Stimulated activated CD4-positive, alpha-beta T cell treated with anti-CD3 and anti-CD28 coated beads, Interleukin-1b, Interleukin-23, amount 100 ng/mL, for 24 hours (primary cell): ENCODE measurements around the gene CCDC60.

Experiments used
- DNase-seq, 4 experiments: peaks; one replicate each; pipeline ENCODE4 v3.0.0-alpha.2; 2020; ENCODE audit warnings: low read depth in 4 of 4, low spot score in 1 of 4

The CCDC60 gene

GRCh38 chr12:119512772-119513497 lies 178.4 kb downstream of the CCDC60 start:
- DNase-seq, result no peak

GRCh38 chr12:119528241-119528640 lies 193.7 kb downstream of the CCDC60 start:
- DNase-seq, result no peak

DNA sequence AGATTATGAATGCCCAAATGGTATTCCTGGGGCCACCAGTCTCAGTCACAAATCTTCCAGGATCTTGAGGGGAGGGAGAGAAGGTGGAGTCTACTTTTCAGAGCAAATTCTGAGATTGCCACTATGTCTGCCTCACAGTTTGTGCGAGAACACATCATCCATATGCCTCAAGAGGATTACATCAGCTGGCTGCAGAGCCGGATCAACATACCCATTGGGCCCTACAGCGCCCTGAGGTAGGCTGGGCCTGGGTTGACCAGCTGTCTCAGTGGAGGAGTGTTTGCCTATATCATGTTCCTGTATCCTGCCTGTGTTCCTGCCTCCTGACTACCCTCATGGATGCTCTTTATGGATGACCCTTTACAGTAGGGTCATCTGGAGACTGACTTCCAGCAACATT lies 205.9 kb downstream of the CCDC60 start:
- DNase-seq, result no peak

DNA sequence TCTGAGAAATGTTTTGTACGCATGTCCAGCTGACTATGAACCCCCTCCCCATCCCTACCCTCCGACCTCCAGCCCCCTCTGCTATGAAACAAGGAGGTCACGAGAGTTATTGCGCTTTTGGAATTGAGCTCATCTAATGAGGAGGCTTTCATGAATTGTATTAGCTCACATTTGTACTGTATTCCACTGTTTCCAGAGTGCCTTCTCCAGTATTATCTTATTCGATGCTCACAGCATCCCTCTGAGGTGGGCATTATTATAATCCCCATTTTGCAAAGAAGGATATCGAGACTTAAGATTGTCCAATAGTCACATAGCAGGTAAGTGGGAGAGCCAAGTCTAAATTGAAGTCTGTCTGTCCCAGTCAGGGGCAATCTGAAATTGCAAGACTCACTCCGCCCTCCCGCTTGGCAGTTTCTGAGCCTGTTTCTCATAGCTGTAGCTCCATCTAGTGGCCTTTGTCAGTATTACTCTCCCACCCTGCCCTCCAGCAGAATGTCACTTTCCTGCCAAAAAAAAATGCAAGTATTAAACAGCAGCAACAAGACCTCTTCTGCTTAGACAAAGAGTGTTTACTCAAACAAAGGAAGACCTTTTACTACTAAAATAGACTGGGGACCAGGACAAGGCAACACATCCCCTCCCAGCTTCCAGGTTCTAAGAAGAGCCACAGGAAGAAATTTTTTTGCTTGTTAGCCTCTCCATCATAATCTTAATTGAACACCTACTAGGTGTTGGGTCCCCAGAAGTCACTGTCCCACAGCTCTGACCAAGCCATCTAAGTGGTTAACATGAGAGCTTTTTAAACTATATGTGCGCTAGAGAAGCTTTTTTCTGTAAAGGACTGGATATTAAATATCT lies 210.5 kb downstream of the CCDC60 start:
- DNase-seq, result peak; percentile 30 to 58 (median 34)

DNA sequence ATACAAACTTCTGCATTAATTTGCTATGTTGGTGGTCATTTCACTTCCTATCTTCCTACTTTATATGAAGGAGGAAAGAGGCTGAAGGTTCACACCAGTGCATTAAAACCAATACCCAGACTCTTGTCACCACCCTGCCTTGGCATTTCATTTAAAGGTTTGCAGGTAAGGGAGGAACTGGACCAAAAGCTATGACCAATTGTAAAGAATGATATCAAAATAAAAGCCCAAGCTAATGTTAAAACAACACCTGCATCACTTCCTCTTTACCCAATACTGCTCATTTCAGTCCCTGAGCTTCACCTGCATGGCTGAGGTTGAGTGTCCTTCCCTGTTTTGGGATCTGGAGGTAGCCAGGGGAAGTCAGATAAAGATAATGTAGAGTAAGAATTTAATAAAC lies 211.8 kb downstream of the CCDC60 start:
- DNase-seq, result no peak

DNA sequence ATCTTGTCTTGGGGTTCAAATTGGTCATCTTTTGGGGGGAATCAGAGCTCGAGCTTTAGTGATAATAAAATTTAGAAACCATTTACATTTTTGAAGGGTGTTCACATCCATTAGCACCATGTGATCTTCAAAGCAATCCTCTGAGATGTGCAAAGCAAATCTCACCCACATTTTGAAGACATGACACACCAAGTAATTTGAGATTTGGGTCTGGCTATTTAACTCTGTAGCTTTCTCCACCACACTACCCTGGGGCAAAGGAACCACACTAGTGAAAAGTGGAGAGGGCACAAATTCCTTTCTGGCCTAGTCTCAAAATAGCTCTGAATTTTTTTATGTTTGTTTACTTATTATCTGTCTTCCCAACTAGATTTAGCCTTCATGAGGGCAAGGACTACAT lies 212.5 kb downstream of the CCDC60 start:
- no peak for DNase-seq

GRCh38 chr12:119556854-119557253 lies 222.3 kb downstream of the CCDC60 start:
- no peak for DNase-seq

GRCh38 chr12:119565404-119565803 lies 230.9 kb downstream of the CCDC60 start:
- no peak for DNase-seq

DNA sequence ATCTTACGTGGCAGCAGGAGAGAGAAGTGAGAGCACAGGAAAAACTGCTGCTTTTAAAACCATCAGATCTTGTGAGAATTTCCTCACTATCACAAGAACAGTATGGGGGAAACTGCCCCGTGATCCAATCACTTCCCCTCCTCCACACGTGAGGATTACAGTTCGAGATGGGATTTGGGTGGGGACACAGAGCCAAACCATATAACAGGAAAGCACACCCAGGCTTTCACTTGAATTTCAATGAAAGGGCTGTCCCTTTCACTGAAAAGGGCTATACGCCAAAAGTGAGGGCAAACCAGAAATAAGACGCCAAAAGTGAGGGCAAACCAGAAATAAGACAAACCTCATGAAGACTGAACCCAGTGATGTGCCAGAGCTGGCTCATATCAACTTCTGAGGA lies 236.2 kb downstream of the CCDC60 start:
- no peak for DNase-seq

DNA sequence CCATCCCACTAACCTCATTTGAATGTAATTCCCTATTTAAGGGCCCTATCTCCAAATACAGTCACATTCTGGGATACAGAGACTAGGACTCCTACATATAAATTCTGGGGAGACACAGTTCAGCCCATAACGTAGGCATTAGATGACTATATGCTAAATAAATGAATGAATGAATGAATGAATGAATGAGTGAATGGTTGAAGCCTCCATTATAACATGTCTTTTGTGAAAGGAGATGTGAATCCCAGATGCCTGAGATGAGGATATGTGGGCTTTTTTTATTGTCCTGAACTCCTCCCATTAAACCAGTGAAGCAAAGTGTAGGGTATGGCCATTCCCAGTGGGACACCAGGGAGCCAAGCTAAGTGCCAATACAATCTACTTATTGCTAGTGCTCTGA lies 238.6 kb downstream of the CCDC60 start:
- DNase-seq, result no peak

DNA sequence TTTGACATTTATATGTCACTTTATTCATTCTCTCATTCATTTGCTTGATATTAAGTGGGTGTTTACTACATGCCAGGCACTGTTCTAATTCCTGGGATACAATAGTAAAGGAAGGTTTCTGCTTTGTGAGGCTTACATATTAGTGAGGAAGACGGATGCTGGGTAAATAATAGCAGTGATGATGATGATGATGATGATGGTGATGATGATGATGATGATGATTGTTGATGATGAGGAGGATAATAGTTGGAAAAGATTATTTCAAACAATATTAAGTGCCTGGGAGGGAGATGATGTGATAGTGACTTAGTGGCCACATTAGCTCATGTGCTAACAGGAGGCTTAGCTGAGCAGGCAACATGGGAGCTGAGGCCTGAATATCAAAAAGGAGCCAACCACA lies 239.7 kb downstream of the CCDC60 start:
- no peak for DNase-seq

DNA sequence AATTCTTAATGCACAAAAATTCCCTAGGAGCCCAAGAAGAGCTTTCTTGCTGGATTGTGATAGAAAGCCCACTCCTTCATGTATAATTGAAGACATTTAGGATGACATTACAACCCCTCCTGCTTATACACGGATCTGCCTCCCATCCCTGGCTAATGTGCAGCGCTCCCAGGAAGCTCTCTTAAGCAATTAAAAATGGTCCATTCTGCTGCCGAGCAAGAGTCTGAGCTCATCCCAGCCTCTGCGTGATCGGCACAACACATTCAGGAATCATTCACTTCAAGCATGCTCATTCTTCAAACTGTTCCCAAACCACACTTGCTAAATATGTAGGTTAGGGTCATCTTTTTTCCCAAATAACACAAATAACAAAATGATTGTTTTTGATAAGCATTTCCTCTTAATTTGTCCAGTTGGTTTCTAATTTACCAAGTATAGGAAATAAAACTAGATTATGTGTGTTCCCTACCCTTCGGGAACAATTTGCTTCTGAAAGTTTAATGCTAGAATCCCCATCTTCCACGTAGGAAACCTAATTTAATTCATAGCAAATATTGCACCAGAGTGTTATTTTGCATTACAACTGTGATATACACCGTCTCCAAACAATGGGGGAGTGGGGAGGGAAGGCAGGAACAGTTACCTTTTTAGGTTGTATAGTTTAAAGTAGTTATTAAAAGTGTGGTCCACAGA lies 241.7 kb downstream of the CCDC60 start:
- no peak for DNase-seq

- DNase-seq, result no peak
Observed at GRCh38 chr12:119576915-119577314, 242.4 kb downstream of the CCDC60 start.

DNA sequence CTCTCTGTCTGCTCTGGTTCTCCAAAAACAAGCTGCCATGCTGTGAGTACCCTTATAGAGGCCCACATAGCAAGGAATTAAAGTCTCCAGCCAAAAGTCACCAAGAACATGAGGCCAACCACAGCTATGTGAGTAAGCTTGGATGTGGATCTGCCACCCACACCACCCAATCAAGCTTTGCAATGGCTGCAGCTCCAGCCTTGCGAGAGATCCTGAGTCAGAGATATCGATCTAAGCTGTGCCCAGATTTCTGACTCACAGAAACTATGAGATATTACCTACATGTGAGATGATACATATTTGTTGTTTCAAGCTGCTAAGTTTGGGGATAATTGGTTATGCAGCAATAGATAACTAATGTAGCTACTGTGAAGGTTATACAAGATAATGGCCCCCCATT lies 243.6 kb downstream of the CCDC60 start:
- peak in 1 of 4 experiments; percentile 11 for DNase-seq

DNA sequence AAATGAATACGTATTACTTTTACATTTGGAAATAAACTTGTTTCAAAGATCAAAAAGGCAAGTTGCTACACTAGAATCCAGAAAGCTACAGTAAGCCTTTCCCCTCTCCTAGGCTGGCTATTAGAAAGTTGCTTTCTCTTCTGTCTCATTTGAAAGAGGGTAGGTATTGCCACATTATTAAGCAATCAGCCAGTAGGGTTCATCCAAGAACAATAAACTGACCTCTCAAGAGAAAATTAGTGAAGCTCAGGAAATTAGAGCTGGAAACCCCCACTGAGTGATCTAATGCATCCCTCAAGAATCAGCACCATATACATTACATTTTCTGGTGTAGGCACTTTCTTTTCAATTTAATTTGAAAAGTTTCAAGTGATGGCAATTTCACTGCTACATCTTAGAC lies 254.6 kb downstream of the CCDC60 start:
- DNase-seq, result no peak

GRCh38 chr12:119589634-119590033 lies 255.1 kb downstream of the CCDC60 start:
- no peak for DNase-seq
